Trophoblast cell (in vitro differentiated cells and primary cell): ENCODE data around the gene PAX9.

Experiments
- DNase-seq, 2 donors: peaks; one replicate each; pipeline ENCODE4 v3.0.0-alpha.2; 2016
- H2AFZ ChIP-seq: 2 replicates; pipeline ENCODE4 v1.6.1; 2013; ENCODE audit warnings: low read length, moderate library complexity, mild to moderate bottlenecking; ENCODE audit not compliant: insufficient read depth, poor library complexity
- H2AK5ac ChIP-seq: 2 replicates; pipeline ENCODE4 v1.6.1; 2013; ENCODE audit warnings: mild to moderate bottlenecking, low read length
- H2BK120ac ChIP-seq: 2 replicates; pipeline ENCODE4 v1.6.1; 2013; ENCODE audit warnings: low read length, mild to moderate bottlenecking, moderate library complexity; ENCODE audit not compliant: insufficient read depth, poor library complexity
- H2BK12ac ChIP-seq: 2 replicates; pipeline ENCODE4 v1.6.1; 2013; ENCODE audit warnings: mild to moderate bottlenecking, low read length, moderate library complexity
- H2BK5ac ChIP-seq: 2 replicates; pipeline ENCODE4 v1.6.1; 2013; ENCODE audit warnings: low read length, low read depth, moderate library complexity, mild to moderate bottlenecking; ENCODE audit not compliant: poor library complexity
- H3K14ac ChIP-seq: 2 replicates; pipeline ENCODE4 v1.6.1; 2013; ENCODE audit warnings: mild to moderate bottlenecking, low read length
- H3K18ac ChIP-seq: 2 replicates; pipeline ENCODE4 v1.6.1; 2013; ENCODE audit warnings: mild to moderate bottlenecking, low read length
- H3K23ac ChIP-seq: 2 replicates; pipeline ENCODE4 v1.6.1; 2013; ENCODE audit warnings: low read length
- H3K27ac ChIP-seq: 2 replicates; pipeline ENCODE4 v1.5.1; 2013; ENCODE audit warnings: low read depth, mild to moderate bottlenecking, inconsistent platforms, low read length, moderate library complexity
- H3K27me3 ChIP-seq: 2 replicates; pipeline ENCODE4 v1.6.1; 2013; ENCODE audit warnings: inconsistent platforms, mild to moderate bottlenecking, low read length, moderate library complexity; ENCODE audit not compliant: insufficient read depth
- H3K36me3 ChIP-seq, 2 experiments: 1 replicate in 1 of 2; 2 replicates in 1 of 2; pipeline ENCODE4 v1.6.1; 2013; ENCODE audit warnings: low read length in 2 of 2, mild to moderate bottlenecking in 2 of 2, moderate library complexity in 1 of 2; ENCODE audit not compliant: insufficient read depth in 2 of 2, control insufficient read depth in 1 of 2
- H3K4ac ChIP-seq: 2 replicates; pipeline ENCODE4 v1.6.1; 2013; ENCODE audit warnings: low read depth, mild to moderate bottlenecking, low read length, moderate library complexity
- H3K4me1 ChIP-seq, 2 experiments: 1 replicate in 1 of 2; 2 replicates in 1 of 2; pipeline ENCODE4 v1.6.1; 2013; ENCODE audit warnings: low read length in 2 of 2, mild to moderate bottlenecking in 2 of 2, moderate library complexity in 1 of 2; ENCODE audit not compliant: insufficient read depth in 2 of 2, control insufficient read depth in 1 of 2
- H3K4me2 ChIP-seq: 2 replicates; pipeline ENCODE4 v1.6.1; 2013; ENCODE audit warnings: inconsistent platforms, mild to moderate bottlenecking, low read length, moderate library complexity
- H3K4me3 ChIP-seq: 2 replicates; pipeline ENCODE4 v1.5.1; 2013; ENCODE audit warnings: mild to moderate bottlenecking, low read depth, low read length, inconsistent platforms
- H3K79me1 ChIP-seq: one replicate; pipeline ENCODE4 v1.6.1; 2013; ENCODE audit warnings: low read length
- H3K79me2 ChIP-seq: 2 replicates; pipeline ENCODE4 v1.6.1; 2013; ENCODE audit warnings: low read length, mild to moderate bottlenecking; ENCODE audit not compliant: control insufficient read depth, insufficient read depth, poor library complexity
- H3K9ac ChIP-seq: 2 replicates; pipeline ENCODE4 v1.6.1; 2013; ENCODE audit warnings: mild to moderate bottlenecking, low read length
- H3K9me3 ChIP-seq: 2 replicates; pipeline ENCODE4 v1.6.1; 2013; ENCODE audit warnings: low read depth, mild to moderate bottlenecking, control low read depth, inconsistent platforms, low read length; ENCODE audit not compliant: insufficient read depth
- H4K12ac ChIP-seq: 2 replicates; pipeline ENCODE4 v1.6.1; 2013; ENCODE audit warnings: low read depth, mild to moderate bottlenecking, low read length, moderate library complexity
- H4K8ac ChIP-seq: 2 replicates; pipeline ENCODE4 v1.6.1; 2013; ENCODE audit warnings: low read depth, mild to moderate bottlenecking, low read length, moderate library complexity
- H4K91ac ChIP-seq: one replicate; pipeline ENCODE4 v1.6.1; 2013; ENCODE audit warnings: low read depth, mild to moderate bottlenecking, low read length, moderate library complexity
- WGBS: extraction: QIAGEN DNeasy Blood & Tissue Kit; methylation state at CpG from one replicate; pipeline ENCODE4 v1.1.7; 2013; ENCODE audit warnings: missing lambda C conversion rate; ENCODE audit not compliant: insufficient read length, insufficient coverage; ENCODE audit errors: extremely low coverage; 5-methylcytosine and 5-hydroxymethylcytosine counted together

PAX9 gene

DNA sequence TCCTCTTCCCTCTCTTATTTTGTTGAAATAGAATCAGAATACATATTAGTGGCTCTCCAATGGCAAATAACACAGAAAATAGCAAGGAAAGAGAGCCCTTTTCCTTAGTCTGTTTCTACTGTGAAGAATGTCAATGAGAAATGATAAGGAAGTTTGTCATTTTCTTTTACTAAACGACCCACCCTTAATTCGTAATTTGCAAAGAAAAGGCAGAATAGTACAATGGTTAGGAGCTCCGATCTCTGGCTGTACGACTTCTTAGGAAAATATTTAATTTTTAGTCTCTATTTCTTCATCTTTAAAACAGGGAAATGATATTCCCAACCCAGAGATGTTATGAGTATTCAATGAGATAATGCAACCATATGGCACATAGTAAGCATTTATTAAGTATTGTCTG is 6.0 kb downstream of the PAX9 start:
- H4K91ac ChIP-seq = no peak overlapping the region
- no peak overlapping the region for H3K9ac ChIP-seq
- H3K14ac ChIP-seq = no peak overlapping the region
- H3K4me3 ChIP-seq = no peak overlapping the region
- peaks cover 42% of the 10 kb centered on the region for H3K27me3 ChIP-seq
- H3K23ac ChIP-seq = no peak overlapping the region
- peaks cover 13 to 17% of the 10 kb centered on the region in 2 experiments for H3K4me1 ChIP-seq
- H3K27ac ChIP-seq = no peak overlapping the region
- H3K4me2 ChIP-seq = no peak overlapping the region
- no peak overlapping the region for H2BK5ac ChIP-seq
- H2AK5ac ChIP-seq = no peak overlapping the region
- H3K18ac ChIP-seq = no peak overlapping the region
- DNase-seq = no peak
- WGBS = no CpG with 5 or more reads among the region's 4 CpGs
- no peaks in the 10 kb centered on the region for H3K36me3 ChIP-seq
- H3K4ac ChIP-seq = no peak overlapping the region
- H2BK12ac ChIP-seq = no peak overlapping the region
- H3K79me1 ChIP-seq = no peaks in the 10 kb centered on the region
- no peak overlapping the region for H4K8ac ChIP-seq
- no peaks in the 10 kb centered on the region for H3K79me2 ChIP-seq
- H2AFZ ChIP-seq = no peak overlapping the region
- H3K9me3 ChIP-seq = peaks cover 3% of the 10 kb centered on the region
- no peak overlapping the region for H2BK120ac ChIP-seq
- no peak overlapping the region for H4K12ac ChIP-seq

- H3K9me3 ChIP-seq = no peaks in the 10 kb centered on the region
- no peak overlapping the region for H3K4me3 ChIP-seq
- no CpG with 5 or more reads among the region's 3 CpGs for WGBS
Measured at GRCh38 chr14:36671149-36671548, 9.5 kb downstream of the PAX9 start.

DNA sequence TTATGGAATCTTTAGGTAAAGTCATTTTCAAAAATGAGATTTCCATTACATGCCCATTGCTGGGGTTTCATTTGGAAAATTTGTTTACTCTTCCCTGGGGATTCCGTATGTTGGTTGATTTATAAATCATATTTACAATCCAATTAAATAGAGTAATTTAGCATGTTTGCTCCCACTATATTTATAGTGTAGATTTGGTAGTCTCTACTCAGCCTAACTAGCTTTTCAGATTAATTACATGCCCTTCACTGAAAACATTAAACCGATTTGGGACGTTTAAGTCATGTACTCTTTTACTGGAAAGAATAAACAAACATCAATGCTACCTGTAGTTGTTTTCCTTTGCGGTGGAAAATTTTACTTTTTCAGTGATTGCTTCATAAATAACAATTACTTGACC is 10.4 kb downstream of the PAX9 start:
- Histone ChIP-seq H3K18ac (no peak overlapping the region), H3K27ac (no peak overlapping the region), H2AK5ac (no peak overlapping the region), H3K79me1 (no peaks in the 10 kb centered on the region), H4K12ac (no peak overlapping the region), H2AFZ (no peak overlapping the region), H3K4ac (no peak overlapping the region), H3K9ac (no peak overlapping the region), H3K27me3 (peaks cover 2% of the 10 kb centered on the region), H4K91ac (no peak overlapping the region), H3K4me1 (no peaks in the 10 kb centered on the region), H2BK12ac (no peak overlapping the region), H3K23ac (no peak overlapping the region), H3K4me3 (no peak overlapping the region), H3K36me3 (no peaks in the 10 kb centered on the region), H2BK5ac (no peak overlapping the region), H2BK120ac (no peak overlapping the region), H4K8ac (no peak overlapping the region), H3K9me3 (no peaks in the 10 kb centered on the region), H3K14ac (no peak overlapping the region), H3K4me2 (no peak overlapping the region), H3K79me2 (no peaks in the 10 kb centered on the region)
- WGBS = no CpG with 5 or more reads among the region's 4 CpGs
- DNase-seq = no peak

More at GRCh38 chr14:36671149-36671548, 9.5 kb downstream of the PAX9 start:
- Histone ChIP-seq H3K23ac (no peak overlapping the region), H3K79me1 (no peaks in the 10 kb centered on the region), H3K14ac (no peak overlapping the region), H3K4me1 (peaks cover 5 to 7% of the 10 kb centered on the region in 2 experiments), H4K91ac (no peak overlapping the region), H2BK12ac (no peak overlapping the region), H4K12ac (no peak overlapping the region), H2BK120ac (no peak overlapping the region), H3K27ac (no peak overlapping the region), H2BK5ac (no peak overlapping the region), H2AK5ac (no peak overlapping the region), H3K9ac (no peak overlapping the region), H3K18ac (no peak overlapping the region), H3K4me2 (no peak overlapping the region), H4K8ac (no peak overlapping the region), H3K27me3 (peaks cover 12% of the 10 kb centered on the region), H3K79me2 (no peaks in the 10 kb centered on the region), H3K4ac (no peak overlapping the region), H3K36me3 (no peaks in the 10 kb centered on the region), H2AFZ (no peak overlapping the region)
- no peak for DNase-seq

DNA sequence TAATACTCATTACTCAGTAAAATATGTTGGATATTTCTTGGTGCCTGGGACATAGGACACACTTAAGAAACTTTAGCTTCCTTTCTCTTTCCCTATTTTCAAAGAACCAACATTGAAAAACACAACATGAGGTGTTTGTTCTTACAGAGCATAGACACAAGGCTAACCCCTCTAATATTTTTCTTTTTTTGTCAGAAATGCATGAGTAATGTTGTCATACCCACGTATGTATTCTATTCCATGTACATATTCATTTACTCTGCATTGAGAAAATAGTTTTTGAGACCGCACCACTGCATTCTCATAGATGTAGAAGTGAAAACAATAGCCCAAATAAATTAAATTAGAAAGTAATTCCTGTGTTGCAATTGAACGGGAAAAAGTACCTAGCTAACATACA is 13.0 kb downstream of the PAX9 start:
- H3K4me2 ChIP-seq = no peak overlapping the region
- no peak overlapping the region for H4K12ac ChIP-seq
- H3K9me3 ChIP-seq = no peaks in the 10 kb centered on the region
- no peak overlapping the region for H3K4ac ChIP-seq
- H2AK5ac ChIP-seq = no peak overlapping the region
- H3K4me3 ChIP-seq = no peak overlapping the region
- H4K91ac ChIP-seq = no peak overlapping the region
- H2AFZ ChIP-seq = no peak overlapping the region
- H2BK5ac ChIP-seq = no peak overlapping the region
- H3K79me1 ChIP-seq = no peaks in the 10 kb centered on the region
- H4K8ac ChIP-seq = no peak overlapping the region
- no peak overlapping the region for H3K23ac ChIP-seq
- H3K18ac ChIP-seq = no peak overlapping the region
- no peaks in the 10 kb centered on the region for H3K79me2 ChIP-seq
- no peak for DNase-seq
- no peak overlapping the region for H3K9ac ChIP-seq
- no peak overlapping the region for H2BK12ac ChIP-seq
- no peaks in the 10 kb centered on the region for H3K27me3 ChIP-seq
- no peak overlapping the region for H2BK120ac ChIP-seq
- WGBS = no CpG with 5 or more reads among the region's 3 CpGs
- no peaks in the 10 kb centered on the region for H3K36me3 ChIP-seq
- no peak overlapping the region for H3K27ac ChIP-seq
- no peaks in the 10 kb centered on the region for H3K4me1 ChIP-seq
- no peak overlapping the region for H3K14ac ChIP-seq
